CD4-positive, alpha-beta T cell treated with Interleukin-2 at 100 ng/mL for 4 hours (primary cell): ENCODE measurements around the gene OPTN.
"Not testable (repeated sequence)": the region's sequence is repeated elsewhere in the genome, so short reads cannot be mapped to it uniquely, and the experiment has no call there.

ENCODE experiments used
- DNase-seq: peaks from one replicate; pipeline ENCODE4 v3.0.0-alpha.2; 2020; ENCODE audit warnings: low spot score

The OPTN gene

GRCh38 chr10:13120786-13121499, 21.0 kb downstream of the OPTN start:
- DNase-seq: no peak

- no peak for DNase-seq
These were observed 21.5 kb downstream of the OPTN start for GRCh38 chr10:13121500-13121854.

GRCh38 chr10:13136651-13137050, 36.7 kb downstream of the OPTN start:
- no peak for DNase-seq

GRCh38 chr10:13139150-13139549, 39.2 kb downstream of the OPTN start:
- DNase-seq: no peak

- DNase-seq: no peak
These were observed 39.7 kb downstream of the OPTN start for GRCh38 chr10:13139676-13140075.

GRCh38 chr10:13140627-13141190, 40.7 kb downstream of the OPTN start:
- no peak for DNase-seq

GRCh38 chr10:13143766-13144165, 43.8 kb downstream of the OPTN start:
- no peak for DNase-seq

GRCh38 chr10:13144814-13145213, 44.9 kb downstream of the OPTN start:
- DNase-seq: no peak

GRCh38 chr10:13146379-13146778, 46.4 kb downstream of the OPTN start:
- no peak for DNase-seq

GRCh38 chr10:13147161-13147560, 47.2 kb downstream of the OPTN start:
- no peak for DNase-seq

- DNase-seq: no peak
These were observed 52.3 kb downstream of the OPTN start for GRCh38 chr10:13152296-13152695.

- not testable (repeated sequence) for DNase-seq
These were observed 55.9 kb downstream of the OPTN start for GRCh38 chr10:13155860-13156259.

GRCh38 chr10:13158401-13158800, 58.4 kb downstream of the OPTN start:
- peak; percentile 5 for DNase-seq

- peak; percentile 99 for DNase-seq
These were observed 61.2 kb downstream of the OPTN start, which contains the start of gene MCM10 for GRCh38 chr10:13160934-13161856. Gene MCM10 (plus strand): TSS chr10:13161558. CDS start chr10:13164203, 2,645 bp downstream.

- DNase-seq: no peak
These were observed 61.9 kb downstream of the OPTN start for GRCh38 chr10:13161857-13162271.

- DNase-seq: no peak
These were observed 63.9 kb downstream of the OPTN start for GRCh38 chr10:13163859-13164258.

GRCh38 chr10:13165177-13165576, 65.2 kb downstream of the OPTN start:
- peak; percentile 6 for DNase-seq

GRCh38 chr10:13167568-13167967, 67.6 kb downstream of the OPTN start:
- DNase-seq: no peak

- no peak for DNase-seq
These were observed 68.8 kb downstream of the OPTN start for GRCh38 chr10:13168781-13169180.

- DNase-seq: no peak
These were observed 73.7 kb downstream of the OPTN start for GRCh38 chr10:13173616-13174015.

- DNase-seq: no peak
These were observed 80.8 kb downstream of the OPTN start for GRCh38 chr10:13180788-13181187.

- no peak for DNase-seq
These were observed 82.5 kb downstream of the OPTN start for GRCh38 chr10:13182424-13182823.

GRCh38 chr10:13183625-13184024, 83.7 kb downstream of the OPTN start:
- no peak for DNase-seq
